Heart left ventricle (tissue), 16 donors: ENCODE data around the gene STEAP4. TPM values are rescaled to one million over a fixed set of nuclear protein-coding genes. Genes with fewer than 3 reads are reported as not detected.
A peak's percentile ranks its signal among the peaks of the same experiment; 100 is the strongest.

Experiments used
- ATAC-seq, 4 donors: fragments of 200-7000 bp; cut with Tn5 transposase; one replicate each; pipeline ENCODE4 v1.9.1; 2020 to 2022; ENCODE audit warnings: moderate library complexity in 4 of 4, mild to moderate bottlenecking in 3 of 4, moderate number of reproducible peaks in 1 of 4
- DNase-seq, 5 donors: peaks; one replicate each; pipeline ENCODE4 v3.0.0-alpha.2; 2020
- H3K27ac ChIP-seq, 12 donors: fragments of 200-600 bp; sonication (generic) in 4 of 12; one replicate each; pipeline versions ENCODE4 v1.5.0 to v1.8.0; 2016 to 2022; ENCODE audit warnings: mild to moderate bottlenecking in 2 of 12
- H3K27me3 ChIP-seq, 9 donors: fragments of 200-600 bp; sonication (generic) in 2 of 9; one replicate each; pipeline versions ENCODE4 v1.5.1 to v1.8.0; 2016 to 2022; ENCODE audit warnings: mild to moderate bottlenecking in 3 of 9
- H3K36me3 ChIP-seq, 9 donors: fragments of 200-600 bp; sonication (generic) in 2 of 9; one replicate each; pipeline versions ENCODE4 v1.5.0 to v1.8.0; 2018 to 2022; ENCODE audit warnings: mild to moderate bottlenecking in 2 of 9
- H3K4me1 ChIP-seq, 12 donors: fragments of 200-600 bp; sonication (generic) in 4 of 12; one replicate each; pipeline versions ENCODE4 v1.5.0 to v1.8.0; 2016 to 2022; ENCODE audit warnings: mild to moderate bottlenecking in 3 of 12
- H3K4me3 ChIP-seq, 12 donors: fragments of 200-600 bp; sonication (generic) in 4 of 12; one replicate each; pipeline versions ENCODE4 v1.5.0 to v1.8.0; 2017 to 2022; ENCODE audit warnings: mild to moderate bottlenecking in 9 of 12, moderate library complexity in 4 of 12
- H3K9me3 ChIP-seq, 12 donors: fragments of 200-600 bp; sonication (generic) in 4 of 12; one replicate each; pipeline versions ENCODE4 v1.5.0 to v1.8.0; 2016 to 2022; ENCODE audit warnings: mild to moderate bottlenecking in 1 of 12
- POLR2A ChIP-seq, 2 donors: fragments of 450-650 bp; IDR thresholded peaks; one replicate each; pipeline ENCODE4 v1.6.1; 2017; ENCODE audit warnings: antibody characterized with exemption in 2 of 2, mild to moderate bottlenecking in 2 of 2, moderate library complexity in 2 of 2
- WGBS, 4 donors: extraction: QIAGEN DNeasy Blood & Tissue Kit in 2 of 4; methylation state at CpG; one replicate each; pipeline versions ENCODE4 v1.1.5 to v1.1.7; 2013 to 2018; 5-methylcytosine and 5-hydroxymethylcytosine counted together
- intact Hi-C, 10 donors: fragments of 100-400 bp; cut with DNase I; formaldehyde crosslinking; loops; one replicate each; pipeline versions ENCODE4 v1.11.1 to v1.14.2; 2022
- polyA plus RNA-seq, 2 donors: library from polyadenylated mRNA; stranded (reverse); fragments of 200-250 nt; gene quantifications; one replicate each; pipeline ENCODE4 v1.2.3, GENCODE V29; 2013
- total RNA-seq, 9 donors: library from RNA; depleted of rRNA in 2 of 9; stranded (reverse); fragments of >200 nt in 2 of 9; fragmentation: NEBNext Ultra II Directional in 3 of 9; extraction: Animal tissue kit (Norgen Biotek cat#: 25700) in 3 of 9; gene quantifications; one replicate each; pipeline versions ENCODE4 v1.1.0 to v1.2.4, GENCODE V29; 2016 to 2023
- TF ChIP-seq, protein P1 (sequence below), 12 donors: fragments of 200-600 bp; sonication (generic) in 4 of 12; IDR thresholded peaks; one replicate each; pipeline versions ENCODE4 v1.5.0 to v1.8.0; 2018 to 2022; ENCODE audit warnings: antibody characterized with exemption in 12 of 12, mild to moderate bottlenecking in 5 of 12
- donor health status: ischemic (EF 13 %, LVEDD 7.1; RV severe dilation, severe dysfunction).
- donor health status: healthy with polysubstance abuse.
- donor health status: DM: no; HTN: yes; CAD: no.
- donor health status: DM: no; HTN: no; CAD: no.
- donor health status: ischemic (EF 25% LVEDD 6.9; RV normal size, moderate dysfunction).
- donor health status: ischemic (EF 25% LVEDD 5.7; RV mildly dilated, moderate dysfunction).
- donor health status: healthy.
- donor health status: DM: yes; HTN: yes; CAD: no.
- donor health status: ischemic (EF 35%, LVEDD 5.7; RV mildly dilated, moderate dysfunction).
- donor health status: nonischemic (EF 11% LVEDD 7.7; RV severe dilation, severe dysfunction).
- donor health status: DM: yes; HTN: yes; CAD: no.
- donor health status: PGD.
- donor health status: ischemic (EF 29% LVEDD 5.4; RV normal size, mild dysfunction).
- donor health status: nonischemic (EF 23%, LVEDD 6.1; RV moderate dilation, normal function).

The STEAP4 gene
- total and polyA plus RNA-seq, 11 donors = 6.8 to 47.1 (median 19.0) TPM

DNA sequence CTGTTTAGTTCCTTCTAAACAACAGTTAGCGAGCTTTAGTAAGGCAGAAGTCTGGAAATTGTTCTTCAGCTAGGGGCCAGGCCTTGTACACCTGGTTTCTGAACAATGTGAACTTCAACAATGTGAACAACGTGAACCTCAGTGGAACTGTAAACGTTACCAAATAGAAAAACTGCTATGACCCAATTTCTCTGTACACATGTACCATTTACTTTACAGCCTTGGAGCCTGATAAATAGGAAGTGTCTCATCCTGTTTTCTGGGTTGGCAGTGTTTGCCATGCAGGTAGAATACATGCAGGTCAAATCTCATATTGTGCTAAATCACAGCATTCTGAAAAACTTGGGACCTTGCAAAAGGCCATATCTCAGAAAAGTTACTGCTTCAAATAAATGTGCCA is 1.6 kb downstream of the STEAP4 start:
- Histone ChIP-seq H3K4me3 (peak overlapping the region in 10 of 12 donors; percentile 29 to 69 (median 58)), H3K9me3 (no peaks in the 10 kb centered on the region), H3K27ac (peak overlapping the region in 9 of 12 donors; percentile 10 to 72 (median 57)), H3K27me3 (no peaks in the 10 kb centered on the region), H3K36me3 (peaks cover 0 to 6% (median 0%) of the 10 kb centered on the region in 9 donors), H3K4me1 (peaks cover 0 to 38% (median 8%) of the 10 kb centered on the region in 12 donors)
- no peak for DNase-seq
- no peak for ATAC-seq
- TF ChIP-seq, protein P1, sequence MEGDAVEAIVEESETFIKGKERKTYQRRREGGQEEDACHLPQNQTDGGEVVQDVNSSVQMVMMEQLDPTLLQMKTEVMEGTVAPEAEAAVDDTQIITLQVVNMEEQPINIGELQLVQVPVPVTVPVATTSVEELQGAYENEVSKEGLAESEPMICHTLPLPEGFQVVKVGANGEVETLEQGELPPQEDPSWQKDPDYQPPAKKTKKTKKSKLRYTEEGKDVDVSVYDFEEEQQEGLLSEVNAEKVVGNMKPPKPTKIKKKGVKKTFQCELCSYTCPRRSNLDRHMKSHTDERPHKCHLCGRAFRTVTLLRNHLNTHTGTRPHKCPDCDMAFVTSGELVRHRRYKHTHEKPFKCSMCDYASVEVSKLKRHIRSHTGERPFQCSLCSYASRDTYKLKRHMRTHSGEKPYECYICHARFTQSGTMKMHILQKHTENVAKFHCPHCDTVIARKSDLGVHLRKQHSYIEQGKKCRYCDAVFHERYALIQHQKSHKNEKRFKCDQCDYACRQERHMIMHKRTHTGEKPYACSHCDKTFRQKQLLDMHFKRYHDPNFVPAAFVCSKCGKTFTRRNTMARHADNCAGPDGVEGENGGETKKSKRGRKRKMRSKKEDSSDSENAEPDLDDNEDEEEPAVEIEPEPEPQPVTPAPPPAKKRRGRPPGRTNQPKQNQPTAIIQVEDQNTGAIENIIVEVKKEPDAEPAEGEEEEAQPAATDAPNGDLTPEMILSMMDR (IDR thresholded peaks at IDR 0.05) = no peak
- no peak for TF ChIP-seq POLR2A (IDR thresholded peaks at IDR 0.05)
- 74 to 85% (median 76%) methylated on average over 3 of the region's 3 CpGs for WGBS, 4 donors
- intact Hi-C loops = no loop called here

DNA sequence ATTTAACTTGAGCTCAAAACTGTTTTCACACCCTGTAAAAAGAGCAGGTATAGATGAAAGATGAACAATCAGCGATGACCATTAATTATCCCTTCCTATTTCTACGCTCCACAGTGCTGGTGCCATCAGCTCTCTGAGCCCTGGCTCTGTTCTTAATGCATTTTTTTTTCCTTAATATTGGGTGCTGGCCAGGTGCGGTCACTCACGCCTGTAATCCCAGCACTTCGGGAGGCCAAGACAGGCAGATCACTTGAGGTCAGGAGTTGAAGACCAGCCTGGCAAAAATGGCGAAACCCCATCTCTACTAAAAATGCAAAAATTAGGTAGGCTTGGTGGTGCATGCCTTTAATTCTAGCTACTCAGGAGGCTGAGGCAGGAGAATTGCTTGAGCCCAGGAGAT is 4.2 kb downstream of the STEAP4 start:
- no peaks in the 10 kb centered on the region for H3K9me3 ChIP-seq
- H3K4me1 ChIP-seq = peaks cover 0 to 34% (median 7%) of the 10 kb centered on the region in 12 donors
- TF ChIP-seq, protein P1 (IDR thresholded peaks at IDR 0.05) = no peak
- no peak for TF ChIP-seq POLR2A (IDR thresholded peaks at IDR 0.05)
- 47 to 64% (median 55%) methylated on average over 6 of the region's 6 CpGs for WGBS, 4 donors
- H3K36me3 ChIP-seq = peaks cover 0 to 6% (median 0%) of the 10 kb centered on the region in 9 donors
- peak overlapping the region in 3 of 12 donors; percentile 0 to 69 (median 3) for H3K4me3 ChIP-seq
- ATAC-seq (peak in 1 of 4 donors; percentile 48), DNase-seq (no peak)
- intact Hi-C loops = no loop called here
- no peak overlapping the region for H3K27ac ChIP-seq
- no peaks in the 10 kb centered on the region for H3K27me3 ChIP-seq

DNA sequence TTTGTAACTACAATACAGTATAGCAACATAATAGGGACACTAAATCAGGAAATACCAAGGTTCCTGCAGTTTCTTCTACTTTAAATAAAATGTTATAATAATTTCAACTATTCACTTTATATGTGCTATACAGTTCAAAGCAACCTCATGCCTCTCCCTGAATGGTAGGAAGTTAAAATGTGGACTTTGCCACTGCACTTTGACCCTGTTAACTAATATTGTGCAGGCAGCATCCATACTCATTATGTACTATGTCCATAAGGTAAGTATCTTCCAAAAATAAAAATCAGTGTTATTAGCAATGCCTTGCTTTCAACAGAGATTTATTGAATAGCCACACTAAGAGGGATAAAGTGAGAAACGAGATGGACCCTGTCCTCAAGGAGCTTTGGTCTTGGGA is 4.8 kb downstream of the STEAP4 start:
- no peak for TF ChIP-seq POLR2A (IDR thresholded peaks at IDR 0.05)
- TF ChIP-seq, protein P1 (IDR thresholded peaks at IDR 0.05) = no peak
- H3K27ac ChIP-seq = no peak overlapping the region
- intact Hi-C loops = no loop called here
- H3K27me3 ChIP-seq = no peaks in the 10 kb centered on the region
- peaks cover 0 to 6% (median 0%) of the 10 kb centered on the region in 9 donors for H3K36me3 ChIP-seq
- DNase-seq (no peak), ATAC-seq (no peak)
- peak overlapping the region in 1 of 12 donors; percentile 0 for H3K4me3 ChIP-seq
- peaks cover 0 to 28% (median 5%) of the 10 kb centered on the region in 12 donors for H3K4me1 ChIP-seq
- whole genome bisulfite sequencing, 4 donors = 74 to 81% (median 79%) methylated on average over 1 of the region's 1 CpG
- no peaks in the 10 kb centered on the region for H3K9me3 ChIP-seq

DNA sequence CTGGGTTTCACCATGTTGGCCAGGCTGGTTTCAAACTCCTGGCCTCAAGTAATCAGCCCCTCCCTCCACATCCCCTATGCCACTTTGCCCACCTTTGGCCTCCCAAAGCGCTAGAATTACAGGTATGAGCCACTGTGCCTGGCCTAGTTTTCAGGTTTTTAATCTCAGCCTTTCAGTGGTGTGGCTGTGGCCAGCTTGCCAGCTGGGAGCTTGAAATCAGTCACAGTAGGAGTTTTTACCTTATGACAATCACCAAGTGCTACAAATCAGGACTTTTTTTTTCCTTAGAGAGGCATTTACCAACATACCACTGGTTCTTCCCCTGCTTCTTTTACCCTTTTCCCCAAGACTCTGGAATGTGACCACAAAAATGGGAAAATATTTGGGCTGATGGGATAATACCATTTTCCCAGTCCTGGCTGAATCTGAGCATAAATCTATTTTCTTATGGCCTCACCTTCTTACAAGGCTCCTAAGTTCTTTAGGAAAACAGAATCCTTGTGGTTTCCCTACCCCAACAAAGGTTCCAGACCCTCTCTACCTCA is 6.2 kb downstream of the STEAP4 start:
- TF ChIP-seq, protein P1 (IDR thresholded peaks at IDR 0.05) = no peak
- no peak for TF ChIP-seq POLR2A (IDR thresholded peaks at IDR 0.05)
- no peak overlapping the region for H3K4me3 ChIP-seq
- no peaks in the 10 kb centered on the region for H3K27me3 ChIP-seq
- ATAC-seq = no peak
- H3K27ac ChIP-seq = peak overlapping the region in 2 of 12 donors; percentile 15 to 18
- peaks cover 0 to 6% (median 0%) of the 10 kb centered on the region in 9 donors for H3K36me3 ChIP-seq
- H3K9me3 ChIP-seq = no peaks in the 10 kb centered on the region
- intact Hi-C loops = no loop called here
- peaks cover 0 to 26% (median 5%) of the 10 kb centered on the region in 12 donors for H3K4me1 ChIP-seq
- 88 to 100% (median 93%) methylated on average over 1 of the region's 1 CpG for WGBS, 4 donors
- no peak for DNase-seq
